Stimulated activated CD4-positive, alpha-beta T cell treated with anti-CD3 and anti-CD28 coated beads, Interleukin-15, amount 100 ng/mL, for 24 hours (primary cell): ENCODE data around the gene FAM124A.

Experiments used
- DNase-seq: peaks from one replicate; pipeline ENCODE4 v3.0.0-alpha.2; 2020

Gene FAM124A

DNA sequence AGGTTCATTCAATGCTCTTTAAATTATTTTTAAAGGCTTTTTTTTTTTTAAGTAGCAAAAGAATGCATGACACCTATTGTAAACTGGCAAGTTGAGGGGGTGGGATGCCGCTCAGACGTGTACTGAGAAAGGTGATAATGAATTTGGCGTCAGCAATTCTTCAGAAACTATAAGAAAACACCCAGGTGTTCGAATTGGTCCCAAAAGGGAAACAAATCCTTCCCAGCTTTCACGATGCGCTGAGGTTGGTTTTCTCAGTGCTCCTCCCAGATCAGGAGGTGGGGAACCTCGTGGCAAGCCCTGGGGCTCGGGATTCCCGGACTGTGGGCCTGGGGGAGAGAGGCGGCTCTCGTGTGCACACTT lies 543 bp upstream of the FAM124A start:
- no peak for DNase-seq

DNA sequence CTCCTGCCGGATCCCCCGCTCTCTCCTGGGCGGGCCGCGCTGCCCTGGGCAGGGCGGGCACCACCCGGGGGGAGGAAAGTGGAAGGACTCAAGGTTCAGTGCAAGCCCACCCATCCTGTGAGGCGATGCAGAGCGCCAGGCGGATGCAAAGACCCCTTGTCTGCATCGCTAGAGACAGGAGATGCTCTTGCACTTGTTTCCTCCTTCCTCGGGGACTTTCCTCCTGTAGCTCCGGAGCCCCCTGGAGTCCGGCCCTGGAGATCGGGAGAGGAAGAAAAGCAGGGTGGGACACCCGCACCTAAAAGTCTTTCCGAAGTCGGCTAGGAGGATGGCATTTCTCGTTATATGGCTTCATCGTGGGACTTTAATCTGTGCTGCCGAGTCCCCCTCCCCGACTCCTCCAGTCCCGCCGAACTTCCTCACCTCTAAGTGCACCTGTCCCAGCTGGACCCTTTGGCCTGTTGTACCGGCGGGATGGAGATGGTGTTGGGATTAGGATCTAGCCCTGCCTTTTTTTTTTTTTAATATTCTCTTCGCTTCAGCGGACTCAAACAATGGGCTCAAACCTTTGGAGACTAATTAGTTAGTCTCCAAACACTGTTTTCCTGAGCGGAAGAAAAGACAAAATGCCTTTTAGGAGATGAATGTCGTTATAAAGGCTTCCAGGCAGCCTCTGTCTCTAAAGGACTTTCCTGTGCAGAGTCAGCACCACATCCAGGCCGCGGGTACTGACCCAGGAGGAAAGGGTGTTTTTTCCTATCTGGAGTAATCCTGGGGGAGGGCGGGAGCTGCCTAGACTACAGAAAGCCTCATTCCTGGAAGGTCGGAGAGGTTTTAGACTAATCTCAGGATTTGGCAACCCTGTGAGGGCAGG lies 725 bp downstream of the FAM124A start:
- DNase-seq, result no peak

DNA sequence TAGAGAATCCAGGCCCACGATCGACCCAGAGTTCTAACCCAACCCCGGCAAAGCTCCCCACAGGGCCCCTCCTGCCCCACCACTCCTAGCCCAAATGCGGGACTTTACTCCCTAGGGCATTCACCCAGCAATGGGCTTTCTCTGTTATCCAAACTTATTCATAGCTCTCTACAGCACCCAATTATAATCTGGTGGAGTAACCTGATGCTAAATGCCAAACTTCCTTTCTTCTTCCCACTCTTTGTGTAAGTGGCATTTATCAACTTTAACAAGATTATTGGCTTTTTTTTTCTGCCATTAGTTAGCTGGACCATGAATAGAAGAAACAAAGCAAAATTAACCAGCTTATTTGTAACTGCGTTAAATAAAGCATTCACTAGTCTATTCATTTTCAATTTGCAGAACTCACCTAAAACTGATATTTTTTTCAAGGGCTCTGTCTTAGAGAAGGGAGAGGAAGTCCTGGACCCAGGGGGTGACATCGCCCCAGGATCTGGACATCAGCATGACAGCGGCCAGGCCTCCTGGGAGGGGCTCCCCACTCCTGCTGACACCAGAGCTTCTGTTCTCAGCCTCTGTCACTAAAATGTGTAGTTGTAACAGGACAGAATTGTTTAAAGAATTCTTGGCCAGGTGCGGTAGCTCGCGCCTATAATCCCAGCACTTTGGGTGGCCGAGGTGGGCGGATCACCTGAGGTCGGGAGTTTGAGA lies 1.5 kb downstream of the FAM124A start:
- DNase-seq, result no peak

DNA sequence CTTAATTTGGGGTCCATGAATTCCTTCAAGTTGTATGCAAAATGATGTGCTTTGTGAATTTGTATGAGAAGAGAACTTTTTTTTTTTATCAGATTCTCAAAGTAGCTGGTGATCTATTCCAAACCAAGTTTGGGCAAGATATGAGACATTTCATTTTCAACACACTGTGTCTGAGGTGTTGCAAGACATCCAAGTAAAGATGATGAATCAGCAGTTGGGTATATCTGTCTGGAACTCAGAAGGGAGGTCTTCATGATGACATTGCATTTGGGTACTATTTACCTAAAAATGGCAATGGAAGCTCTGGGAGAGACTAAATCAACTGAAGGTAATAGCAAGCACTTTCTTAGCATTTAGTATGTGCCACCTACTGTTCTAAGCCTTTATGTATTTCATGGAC lies 2.8 kb downstream of the FAM124A start:
- DNase-seq, result no peak

DNA sequence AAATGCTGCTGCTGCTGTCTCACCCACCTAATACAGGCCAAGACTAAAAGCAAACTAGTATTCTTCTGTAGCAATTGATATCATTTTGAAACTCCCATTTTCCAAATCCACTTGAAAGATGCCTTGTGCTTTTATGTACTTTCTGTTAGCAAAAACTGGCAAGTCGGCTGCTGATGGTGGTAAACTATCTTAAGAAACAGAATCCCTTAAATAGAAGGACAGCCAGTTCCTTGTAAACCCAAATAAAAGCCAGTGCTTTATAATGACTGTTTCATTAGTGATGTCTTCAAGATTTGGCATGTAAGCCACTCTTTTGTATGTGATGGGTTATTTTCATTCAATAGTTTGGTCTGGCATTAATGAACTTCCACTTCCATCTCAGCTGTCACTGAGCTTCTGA lies 5.2 kb downstream of the FAM124A start:
- DNase-seq, result no peak

DNA sequence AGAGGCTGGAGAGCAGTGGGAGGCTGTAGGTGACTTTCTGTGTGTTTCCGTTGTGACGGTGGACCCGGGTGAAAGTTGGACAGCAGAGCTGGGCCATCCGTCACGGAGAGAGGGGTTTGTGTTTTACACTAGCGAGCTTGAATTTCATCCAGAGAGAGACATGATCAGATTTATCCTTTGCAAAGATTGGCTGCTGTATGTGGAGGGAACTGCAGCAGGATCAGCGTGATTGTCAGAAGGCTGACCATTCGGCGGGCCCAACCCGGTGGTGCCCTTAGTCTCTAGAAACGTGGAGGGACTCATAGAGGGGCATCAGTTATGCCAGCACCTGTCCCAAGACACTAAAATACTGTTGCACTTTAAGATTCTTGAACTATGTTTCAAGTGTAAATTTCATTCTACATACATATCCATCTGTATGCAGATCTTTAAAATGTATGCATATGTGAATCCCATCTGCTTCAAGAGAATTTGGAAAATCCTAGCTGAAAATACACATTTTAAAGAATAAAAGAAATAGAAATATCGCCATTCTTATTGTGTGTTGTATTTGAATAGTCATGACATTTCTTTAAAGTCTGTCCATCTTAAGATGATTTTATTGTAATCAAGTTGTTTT lies 7.0 kb downstream of the FAM124A start:
- DNase-seq, result no peak

DNA sequence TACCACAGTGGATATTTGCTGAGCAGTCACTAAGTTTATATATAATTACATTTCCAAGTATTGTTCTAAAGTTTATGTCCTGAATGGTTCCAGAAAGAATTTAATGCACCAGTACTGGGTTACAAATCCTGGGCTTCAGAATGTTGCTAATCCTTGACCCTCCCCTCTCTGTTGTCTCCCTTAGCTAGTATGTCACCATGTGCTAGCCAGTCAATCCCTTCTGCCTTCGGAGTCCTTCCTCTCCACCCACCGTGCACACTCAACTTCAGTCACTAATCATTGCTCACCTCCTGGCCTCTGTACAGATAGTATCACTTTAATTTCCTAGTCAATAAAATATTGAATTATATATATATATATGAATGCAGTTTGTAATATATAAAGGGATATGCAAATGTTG lies 7.5 kb downstream of the FAM124A start:
- no peak for DNase-seq

DNA sequence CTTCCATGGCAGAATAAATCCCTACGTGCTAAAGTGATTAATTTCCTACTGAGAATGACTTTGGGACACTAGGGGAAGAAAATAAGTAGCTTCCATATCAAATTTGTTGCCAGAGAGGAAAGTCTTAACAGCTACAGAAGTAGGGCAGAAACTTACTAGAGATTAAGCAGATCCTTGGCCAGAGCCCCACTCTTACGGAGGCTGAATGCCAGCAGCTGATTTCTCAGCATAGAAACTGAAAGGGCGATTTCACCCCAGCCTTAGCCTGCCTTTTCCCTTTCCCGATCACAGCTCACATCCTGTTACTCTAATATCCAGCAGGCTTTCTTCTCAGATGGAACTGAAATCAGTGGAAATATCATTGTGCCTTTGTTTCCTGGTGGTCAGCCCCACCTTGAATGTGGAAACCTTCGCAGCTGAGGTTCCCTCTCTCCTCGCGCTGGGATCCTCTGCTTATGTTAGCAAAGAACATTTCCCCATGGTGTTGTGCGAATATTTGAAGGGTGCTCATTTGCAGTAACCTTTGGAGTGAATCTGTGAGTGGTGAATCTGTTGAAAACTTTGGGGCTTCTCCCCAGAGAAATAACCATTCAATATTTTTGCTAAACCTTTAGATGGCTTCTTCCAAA lies 8.4 kb downstream of the FAM124A start:
- DNase-seq, result no peak

DNA sequence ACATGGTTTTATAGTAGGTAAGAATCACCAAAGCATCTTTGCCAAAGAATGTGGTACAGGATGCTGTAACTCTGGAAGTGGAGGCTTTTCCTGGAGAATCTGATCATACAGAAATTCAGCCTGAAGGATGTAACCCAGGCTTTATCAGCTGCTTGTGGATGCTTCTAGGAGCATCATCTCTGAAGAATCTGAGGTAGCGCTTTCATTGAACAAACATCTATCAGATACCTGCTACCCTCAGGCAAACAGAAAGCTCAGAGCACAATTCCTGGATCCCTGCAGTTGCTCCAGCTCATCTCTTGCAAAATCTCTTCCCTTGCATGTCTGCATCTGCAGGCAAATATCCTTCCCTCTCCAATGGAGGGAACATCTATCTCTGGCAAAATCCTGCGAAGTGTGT lies 9.3 kb downstream of the FAM124A start:
- no peak for DNase-seq

DNA sequence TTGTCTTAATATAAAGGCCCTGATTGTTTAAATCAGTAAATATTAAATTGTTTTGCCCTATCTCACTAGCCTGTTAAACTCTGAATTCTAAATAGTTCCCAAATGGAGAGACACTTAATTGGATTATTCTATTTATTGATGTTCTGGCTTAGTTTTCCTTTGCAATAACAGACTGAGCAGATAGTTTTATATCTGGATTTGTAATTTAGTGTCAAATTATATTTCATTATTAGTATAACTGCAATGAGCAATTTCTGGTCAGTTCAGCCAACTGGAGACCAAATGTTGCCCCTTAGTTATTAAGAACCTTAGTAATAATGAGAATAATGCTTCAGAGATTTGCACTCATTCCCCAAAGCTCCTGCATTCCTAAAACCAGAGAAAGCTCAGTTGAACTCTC lies 10.1 kb downstream of the FAM124A start:
- no peak for DNase-seq

DNA sequence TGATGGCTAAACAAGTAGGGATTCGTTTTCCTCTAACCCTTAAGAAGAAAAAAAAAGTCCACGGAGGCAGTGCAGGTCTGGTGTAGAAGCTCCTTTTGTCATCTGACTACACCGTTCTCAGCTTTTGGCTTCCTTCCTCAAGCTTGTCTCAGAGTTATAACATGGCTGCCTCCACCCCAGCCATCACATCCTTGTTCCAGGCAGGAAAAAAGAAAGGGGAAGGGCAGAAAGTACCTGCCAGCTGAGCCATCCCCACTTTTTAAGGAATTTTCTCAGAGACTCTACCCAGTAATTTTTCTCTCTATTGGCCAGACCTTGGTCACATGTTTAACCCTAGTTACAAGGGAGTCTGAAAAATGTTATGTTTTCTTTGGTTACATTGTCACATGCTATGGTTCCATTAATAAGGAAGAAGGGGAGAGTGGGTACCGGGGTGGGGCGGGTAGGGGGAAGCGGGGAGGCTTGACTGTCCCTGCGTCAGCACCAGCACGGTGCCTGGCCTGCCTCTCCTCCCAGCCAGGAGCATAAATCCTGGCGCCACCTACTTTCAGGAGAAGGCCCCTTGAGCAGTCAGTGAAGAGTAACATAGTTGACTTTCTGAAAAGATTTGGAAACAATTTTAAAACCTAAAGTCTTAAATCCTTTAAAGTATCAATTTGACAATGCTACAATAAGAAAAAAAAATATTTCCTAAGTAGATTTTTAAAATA lies 11.1 kb downstream of the FAM124A start:
- DNase-seq, result no peak

DNA sequence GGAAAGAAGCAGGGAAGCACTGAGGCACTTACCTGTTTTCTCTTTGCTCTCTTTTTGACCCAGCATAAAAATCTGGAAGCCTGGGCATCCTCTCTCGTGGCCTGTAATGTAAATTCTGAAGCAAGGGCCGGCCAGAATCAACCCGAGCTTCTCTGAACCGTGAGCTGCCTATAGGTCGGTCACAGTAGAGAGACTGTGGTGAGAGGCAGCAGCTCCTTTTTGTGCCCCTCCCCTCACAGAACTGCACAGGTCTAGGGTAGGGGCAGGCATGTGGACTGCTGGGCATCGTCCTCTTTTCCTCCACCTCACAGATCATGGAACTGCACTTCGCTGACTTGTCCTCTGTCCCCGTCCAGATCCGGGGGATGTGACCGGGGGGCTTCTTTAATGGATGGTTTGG lies 12.5 kb downstream of the FAM124A start:
- DNase-seq, result no peak

DNA sequence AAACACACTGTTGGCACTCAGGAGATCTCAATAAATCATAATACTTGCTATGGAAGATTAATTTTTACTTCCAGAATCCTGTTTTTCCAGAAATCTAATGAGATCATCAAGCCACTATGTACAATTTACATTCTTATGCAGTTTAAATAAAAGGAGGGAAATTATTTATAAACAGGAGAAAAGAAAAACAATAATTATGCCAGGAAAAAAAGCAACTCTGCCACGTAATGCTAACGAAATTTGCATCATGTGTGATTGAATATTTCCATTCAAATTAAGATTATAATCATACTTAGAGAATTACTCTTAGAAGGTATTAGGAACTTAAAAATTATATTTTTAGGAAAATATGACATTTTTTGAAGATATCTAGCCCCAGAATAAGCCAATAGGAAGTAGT lies 13.0 kb downstream of the FAM124A start:
- no peak for DNase-seq

DNA sequence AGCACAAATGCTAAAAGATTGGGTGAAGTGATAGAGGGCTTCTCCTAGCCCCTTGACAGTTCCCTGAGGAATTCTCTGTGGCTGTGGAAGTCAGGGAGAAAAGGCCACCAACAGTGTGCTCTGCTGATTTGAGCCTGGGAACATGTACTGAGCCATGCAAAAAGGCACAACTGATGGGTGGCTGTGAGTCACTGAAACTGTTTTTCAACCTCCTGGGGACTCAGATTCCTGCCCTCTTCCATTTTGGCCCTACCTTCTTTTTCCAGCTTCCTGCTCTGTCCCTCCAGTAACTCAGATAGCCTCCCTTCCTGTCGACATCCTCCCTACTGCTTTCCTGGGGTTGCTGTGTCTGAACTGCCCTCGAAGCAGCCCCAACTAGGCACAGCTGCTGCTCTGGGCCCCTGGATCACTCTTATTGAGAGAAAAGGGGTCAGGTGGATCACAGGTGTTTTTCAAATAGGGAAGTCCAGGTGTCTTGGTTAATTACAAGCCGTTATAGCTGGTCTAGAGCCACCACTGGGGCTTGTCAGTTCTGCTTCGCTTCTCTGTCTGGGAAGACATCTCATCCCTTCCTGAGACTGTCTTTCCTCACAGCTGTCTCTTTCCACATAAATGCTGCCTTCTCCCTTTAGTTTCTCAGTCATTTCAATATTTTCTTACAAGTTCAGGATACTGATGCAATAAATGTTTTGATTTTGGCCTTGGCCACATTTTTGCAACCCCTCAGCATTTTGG lies 13.7 kb downstream of the FAM124A start:
- no peak for DNase-seq

DNA sequence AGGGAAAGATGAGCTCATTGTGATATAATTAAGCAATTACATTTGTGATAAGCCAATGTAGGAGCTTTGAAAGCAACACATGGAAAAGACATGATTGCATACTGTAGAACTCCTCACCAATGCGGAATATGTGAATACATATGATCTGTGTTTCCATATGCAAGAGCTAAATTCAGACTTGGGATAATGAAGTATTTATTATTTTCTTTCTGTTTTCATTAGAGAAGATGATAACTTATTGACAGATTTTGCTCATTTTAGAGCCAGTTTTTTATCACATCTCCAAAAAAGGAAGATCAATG lies 14.2 kb downstream of the FAM124A start:
- DNase-seq, result no peak

DNA sequence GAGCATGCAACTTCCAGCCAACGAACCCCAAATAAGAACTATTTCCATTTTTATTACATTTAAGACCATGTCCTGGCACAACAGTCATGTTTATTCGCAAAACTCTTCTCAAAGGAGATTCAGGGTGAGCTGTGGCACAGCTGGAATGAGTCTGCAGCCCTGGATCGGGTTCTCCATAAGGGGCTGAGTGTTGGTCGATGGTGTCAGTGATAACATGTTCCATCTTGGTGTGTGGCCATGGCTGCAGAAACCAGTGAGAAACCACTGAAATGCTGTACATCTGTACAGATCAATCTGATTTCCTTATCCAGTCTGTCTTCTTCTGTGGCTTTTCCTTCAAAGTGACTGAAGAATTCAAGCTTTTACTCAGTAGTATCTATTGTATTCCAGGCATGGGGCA lies 15.2 kb downstream of the FAM124A start:
- no peak for DNase-seq

DNA sequence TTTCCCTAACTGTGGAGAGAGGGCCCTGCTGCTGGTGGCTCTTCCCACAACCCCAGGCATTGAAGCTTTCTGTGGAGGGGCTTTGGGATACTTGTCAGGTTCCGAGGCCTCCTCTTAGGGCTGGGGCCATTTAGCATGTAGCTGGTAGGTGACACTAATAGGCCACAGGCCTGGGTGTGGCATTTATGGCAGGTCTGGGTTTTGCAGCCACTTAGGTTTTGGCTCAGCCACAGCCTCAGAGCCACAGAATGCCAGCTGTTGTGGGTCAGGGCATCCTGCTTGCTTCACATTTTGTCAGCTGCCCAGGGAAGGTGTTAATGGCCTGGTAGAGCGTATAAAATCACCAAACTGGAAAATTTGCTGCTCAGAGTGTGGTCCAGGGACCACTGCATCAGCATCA lies 15.7 kb downstream of the FAM124A start:
- no peak for DNase-seq

DNA sequence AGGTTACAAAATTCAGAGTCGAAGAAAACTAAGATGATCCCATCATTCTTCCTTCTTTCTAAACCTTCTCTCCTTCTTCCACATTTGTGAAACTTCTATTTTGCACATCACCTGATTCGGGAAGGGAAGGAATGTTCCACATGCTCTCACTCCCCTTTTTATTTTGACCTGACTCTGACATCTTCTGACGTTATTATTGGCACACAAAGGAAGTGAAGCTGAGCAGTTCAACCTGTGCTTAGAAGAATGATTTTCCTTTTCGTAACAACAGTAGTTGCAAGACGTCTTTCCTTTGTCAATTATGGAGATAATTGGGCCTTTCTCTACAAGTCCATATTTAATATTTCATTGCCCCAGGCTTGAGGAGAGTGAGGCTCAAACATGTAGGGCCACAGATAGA lies 18.0 kb downstream of the FAM124A start:
- DNase-seq, result no peak

DNA sequence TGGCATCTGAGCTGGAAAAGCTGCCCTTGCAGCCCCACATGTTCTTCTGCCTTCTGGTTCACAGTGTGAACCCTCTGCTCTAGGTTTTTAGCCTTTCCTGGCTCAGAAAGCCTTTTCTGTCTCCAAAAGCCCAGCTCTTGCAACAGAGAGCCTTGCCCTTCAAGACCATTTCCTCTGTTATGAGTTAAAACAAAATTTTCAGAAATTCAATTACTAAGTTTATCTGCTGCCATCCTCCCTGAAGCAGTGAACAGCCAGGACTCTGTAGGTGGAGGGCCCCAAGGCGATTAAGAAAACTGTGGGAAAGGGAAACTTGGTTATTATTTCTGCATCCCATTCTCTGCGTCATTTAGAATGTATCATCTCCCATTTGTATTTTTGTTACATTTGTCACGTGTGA lies 18.8 kb downstream of the FAM124A start:
- DNase-seq, result no peak

DNA sequence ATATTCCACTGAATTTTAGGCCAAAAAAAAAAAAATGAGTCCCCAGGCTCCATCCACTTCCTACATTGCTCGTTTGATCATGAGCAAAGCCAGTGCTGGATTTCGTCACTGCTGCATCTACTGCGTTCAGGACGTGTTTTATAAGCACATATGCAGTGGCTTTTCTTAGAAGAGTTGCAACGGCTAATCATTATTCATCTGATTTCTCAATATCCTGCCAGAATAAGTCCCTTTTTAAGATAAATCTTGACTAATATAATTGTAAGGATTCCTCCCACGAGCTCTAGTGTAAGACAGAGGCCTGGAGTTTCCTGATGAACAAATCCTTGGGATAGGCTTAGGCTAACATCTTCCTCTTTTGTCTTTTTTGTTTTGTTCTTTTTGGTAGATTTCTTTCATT lies 19.5 kb downstream of the FAM124A start:
- no peak for DNase-seq

DNA sequence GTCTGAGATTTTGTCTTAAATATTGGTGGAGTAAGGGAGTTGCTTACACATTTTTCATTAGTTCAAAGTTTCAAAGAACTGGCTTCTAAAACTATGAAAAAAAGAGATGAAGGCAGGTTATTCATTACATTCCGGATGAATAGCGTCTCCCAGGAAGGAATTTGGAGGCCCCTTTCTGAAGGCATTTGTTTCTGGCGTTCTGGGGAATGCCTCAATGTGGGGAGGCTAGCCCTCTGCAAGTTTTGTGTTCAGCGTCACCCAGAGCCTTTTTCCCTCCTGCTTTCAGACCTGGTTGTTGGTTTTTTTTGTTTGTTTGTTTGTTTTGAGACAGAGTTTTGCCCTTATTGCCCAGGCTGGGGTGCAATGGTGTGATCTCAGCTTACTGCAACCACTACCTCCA lies 21.0 kb downstream of the FAM124A start:
- DNase-seq, result no peak

DNA sequence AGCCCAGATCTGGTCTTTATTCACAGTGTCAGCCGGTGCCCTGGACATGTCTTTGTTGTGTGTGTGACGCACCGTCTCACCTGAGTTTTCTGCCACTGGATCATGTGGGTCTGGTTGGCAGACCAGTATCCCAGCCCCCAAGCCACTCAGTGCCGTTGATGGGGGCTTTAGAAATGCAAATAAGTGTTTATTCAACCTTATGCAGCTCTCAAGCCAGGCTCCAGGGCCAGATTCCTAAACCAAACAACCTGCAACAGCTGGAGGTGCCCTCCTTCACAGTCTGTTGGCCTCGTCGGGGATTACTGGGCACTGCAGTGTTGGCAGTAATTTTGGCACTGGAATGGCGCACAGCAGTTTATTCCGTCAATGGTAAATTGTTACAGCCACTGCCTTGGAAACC lies 21.6 kb downstream of the FAM124A start:
- DNase-seq, result no peak
